ENCODE data around the gene AGBL2.

GRCh38 chr11:47667555-47667954, 47.6 kb downstream of the AGBL2 start:
- no peak for TF ChIP-seq MAX (IDR thresholded peaks at IDR 0.05)
- no peak for TF ChIP-seq RAD21 (IDR thresholded peaks at IDR 0.05 in 1 of 2, conservative IDR thresholded peaks at IDR 0.05 in 1 of 2; ENCODE audit: low read depth in 2 of 2, low read length in 2 of 2)
- TF ChIP-seq NRF1 (IDR thresholded peaks at IDR 0.05; ENCODE audit: low read depth, low read length): no peak
- TF ChIP-seq CTCF (IDR thresholded peaks at IDR 0.05; ENCODE audit: control extremely low read depth in 1 of 3, insufficient read depth in 1 of 3, low read depth in 1 of 3, low read length in 3 of 3): no peak
- no peak for TF ChIP-seq HDAC6 (IDR thresholded peaks at IDR 0.05; ENCODE audit: low read depth, low read length)
- no peak for TF ChIP-seq EZH2 (IDR thresholded peaks at IDR 0.05; ENCODE audit: low read depth, low read length, severe bottlenecking)
- TF ChIP-seq HDAC2 (IDR thresholded peaks at IDR 0.05; ENCODE audit: borderline replicate concordance in 1 of 2, low read depth in 2 of 2, low read length in 2 of 2): no peak
- no peak for TF ChIP-seq ATF2 (IDR thresholded peaks at IDR 0.05; ENCODE audit: low read length)
- TF ChIP-seq BCL11A (IDR thresholded peaks at IDR 0.05; ENCODE audit: low read depth in 2 of 2, low read length in 2 of 2): no peak
- TF ChIP-seq FOSL1 (IDR thresholded peaks at IDR 0.05; ENCODE audit: insufficient read depth, low read depth, low read length): no peak
- TF ChIP-seq TCF12 (IDR thresholded peaks at IDR 0.05; ENCODE audit: low read depth, low read length): no peak

All from H1 (cell line).